NK-92 treated with Interleukin-12 subunit alpha and Interleukin-12 subunit beta, amount 100 ng/mL, for 24 hours (cell line): ENCODE measurements around the gene NOL3.

ENCODE experiments used
- DNase-seq: peaks from one replicate; lab custom pipeline; 2025; lab: John Stamatoyannopoulos, UW

Gene NOL3

GRCh38 chr16:67206838-67207248 lies 36.5 kb downstream of the NOL3 start:
- DNase-seq = no peak

- DNase-seq = no peak
Observed at GRCh38 chr16:67207249-67208091, 37.1 kb downstream of the NOL3 start.

GRCh38 chr16:67208154-67208896 lies 38.0 kb downstream of the NOL3 start:
- DNase-seq = no peak

- DNase-seq = no peak
Observed at GRCh38 chr16:67209565-67209964, 39.2 kb downstream of the NOL3 start.

- no peak for DNase-seq
Observed at GRCh38 chr16:67210069-67210937, 40.0 kb downstream of the NOL3 start.

- no peak for DNase-seq
Observed at GRCh38 chr16:67211674-67212073, 41.3 kb downstream of the NOL3 start.

- DNase-seq = no peak
Observed at GRCh38 chr16:67212766-67213165, 42.4 kb downstream of the NOL3 start.

GRCh38 chr16:67213197-67214019 lies 43.1 kb downstream of the NOL3 start:
- no peak for DNase-seq

GRCh38 chr16:67215706-67216105 lies 45.4 kb downstream of the NOL3 start:
- DNase-seq = no peak

- no peak for DNase-seq
Observed at GRCh38 chr16:67216612-67217490, 46.5 kb downstream of the NOL3 start.

GRCh38 chr16:67223992-67224391 lies 53.7 kb downstream of the NOL3 start:
- no peak for DNase-seq
